Stimulated activated CD4-positive, alpha-beta T cell treated with anti-CD3 and anti-CD28 coated beads, Interleukin-4, amount 100 ng/mL, for 48 hours (primary cell): ENCODE results near the gene GNMT.
"Not testable (repeated sequence)": the region's sequence is repeated elsewhere in the genome, so short reads cannot be mapped to it uniquely, and the experiment has no call there.

ENCODE experiments used
- DNase-seq, 2 donors: peaks; one replicate each; pipeline ENCODE4 v3.0.0-alpha.2; 2020; ENCODE audit warnings: low read depth in 2 of 2

GNMT gene

DNA sequence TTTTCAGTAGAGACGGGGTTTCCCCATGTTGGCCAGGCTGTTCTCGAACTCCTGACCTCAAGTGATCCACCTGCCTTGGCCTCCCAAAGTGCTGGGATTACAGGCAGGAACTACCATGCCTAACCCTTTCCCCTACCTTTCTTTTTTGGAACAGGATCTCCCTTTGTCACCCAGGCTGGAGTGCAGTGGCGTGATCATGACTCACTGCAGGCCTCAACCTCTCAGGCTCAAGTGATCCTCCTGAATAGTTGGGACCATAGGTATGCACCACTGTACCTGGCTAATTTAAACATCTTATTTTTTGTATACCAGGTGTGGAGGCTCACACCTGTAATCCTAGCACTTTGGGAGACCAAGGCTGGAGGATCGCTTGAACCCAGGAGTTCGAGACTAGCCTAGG lies 19.2 kb upstream of the GNMT start:
- not testable (repeated sequence) for DNase-seq

DNA sequence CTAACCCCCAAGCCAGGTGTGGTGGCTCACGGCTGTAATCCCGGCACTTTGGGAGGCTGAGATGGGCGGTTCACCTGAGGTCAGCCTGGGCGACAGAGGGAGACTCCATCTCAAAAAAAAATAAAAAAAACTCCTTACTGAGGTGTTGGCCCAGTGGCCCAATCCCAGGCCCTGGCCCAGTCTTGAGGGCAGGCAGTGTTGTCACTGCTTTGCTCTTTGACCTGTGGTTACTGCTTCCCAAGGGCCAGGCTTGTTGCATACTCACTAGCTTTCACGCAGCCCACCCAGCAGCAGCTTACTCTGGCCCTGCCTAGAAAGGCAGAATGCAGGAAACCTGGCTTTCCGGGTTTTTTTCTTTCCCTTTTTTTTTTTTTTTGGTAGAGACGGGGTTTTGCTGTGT lies 18.1 kb upstream of the GNMT start:
- no peak for DNase-seq

DNA sequence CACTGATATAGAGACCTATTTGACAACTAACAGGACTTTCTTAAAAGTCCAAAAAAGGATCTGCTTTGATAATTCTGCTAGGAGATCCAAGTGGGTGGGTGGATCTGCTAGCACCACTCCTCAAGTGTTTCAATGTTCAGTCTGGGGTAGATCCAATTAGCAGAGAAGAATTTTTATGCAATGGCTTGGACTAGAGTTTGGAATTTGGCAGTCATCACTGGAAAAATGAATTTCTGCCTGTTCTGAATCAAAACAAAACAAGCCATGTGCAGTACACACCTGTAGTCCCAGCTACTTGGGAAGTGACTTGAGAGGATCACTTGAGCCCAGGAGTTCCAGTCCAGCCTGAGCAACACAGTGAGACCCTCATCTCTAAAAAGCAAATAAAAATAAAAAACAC lies 12.6 kb upstream of the GNMT start:
- no peak for DNase-seq

DNA sequence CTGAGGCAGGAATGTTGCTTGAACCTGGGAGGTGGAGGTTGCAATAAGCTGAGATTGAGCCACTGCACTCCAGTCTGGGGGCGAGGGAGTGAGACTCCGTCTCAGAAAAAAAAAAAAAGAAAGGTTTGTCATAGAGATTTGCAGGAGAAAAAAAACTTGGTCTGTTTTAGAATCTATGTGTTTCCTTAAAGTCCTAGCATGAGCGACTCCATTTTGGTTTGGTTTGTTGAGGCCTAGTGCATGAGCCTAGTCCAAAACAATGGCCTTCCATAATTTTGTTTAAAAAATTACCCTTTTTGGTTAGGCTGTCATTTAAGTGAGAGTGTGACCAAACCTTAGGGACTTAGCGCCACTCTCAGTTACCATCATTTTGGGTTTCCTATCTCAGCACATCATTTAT lies 8.2 kb upstream of the GNMT start:
- no peak for DNase-seq

DNA sequence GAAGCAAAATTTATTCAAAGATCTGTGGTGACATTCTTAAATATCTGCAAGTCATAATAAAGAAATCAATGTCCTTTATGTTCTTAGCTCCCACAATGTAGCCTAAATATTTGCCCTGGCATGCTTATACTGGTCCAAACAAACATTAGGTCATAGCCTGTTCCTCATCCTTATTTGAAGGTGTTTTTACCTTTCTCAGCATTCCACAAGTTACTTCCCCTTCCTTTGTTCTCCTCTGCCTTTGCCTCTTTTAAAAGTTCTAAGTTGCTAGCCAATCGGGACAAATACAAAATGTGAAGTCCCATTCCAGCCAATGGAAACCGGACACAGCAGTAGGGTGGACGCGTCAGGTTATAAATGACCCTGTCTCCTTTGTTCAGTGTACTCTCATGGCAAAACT lies 6.1 kb upstream of the GNMT start:
- DNase-seq, result not testable (repeated sequence)

DNA sequence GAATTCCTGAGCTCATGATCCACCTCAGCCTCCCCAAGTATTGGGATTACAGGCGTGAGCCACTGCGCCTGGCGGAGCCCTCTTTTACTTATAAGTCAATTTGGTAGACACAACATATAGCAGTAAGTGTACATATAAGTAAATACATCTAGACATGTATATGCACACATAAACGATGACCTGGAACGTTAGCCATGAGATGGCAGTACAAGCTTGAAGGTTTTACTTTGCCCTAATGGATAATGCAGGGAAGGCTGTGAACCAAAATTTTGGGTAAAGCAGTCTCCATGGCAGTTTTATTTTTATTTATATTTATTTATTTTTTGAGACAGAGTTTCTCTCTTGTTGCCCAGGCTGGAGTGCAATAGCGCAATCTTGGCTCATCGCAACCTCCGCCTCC lies 2.4 kb upstream of the GNMT start:
- DNase-seq, result no peak

DNA sequence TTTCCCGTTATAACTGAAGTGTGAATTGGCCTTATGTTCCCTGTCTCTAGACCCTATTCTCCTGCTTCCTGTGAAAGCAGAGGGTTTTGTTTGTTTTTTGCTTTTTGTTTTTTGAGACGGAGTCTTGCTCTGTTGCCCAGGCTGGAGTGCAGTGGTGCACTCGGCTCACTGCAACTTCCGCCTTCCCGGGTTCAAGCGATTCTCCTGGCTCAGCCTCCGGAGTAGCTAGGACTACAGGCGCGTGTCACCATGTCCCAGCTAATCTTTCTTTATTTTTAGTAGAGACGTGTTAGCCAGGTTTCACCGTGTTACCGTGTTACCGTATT lies 674 bp upstream of the GNMT start:
- DNase-seq, result no peak

DNA sequence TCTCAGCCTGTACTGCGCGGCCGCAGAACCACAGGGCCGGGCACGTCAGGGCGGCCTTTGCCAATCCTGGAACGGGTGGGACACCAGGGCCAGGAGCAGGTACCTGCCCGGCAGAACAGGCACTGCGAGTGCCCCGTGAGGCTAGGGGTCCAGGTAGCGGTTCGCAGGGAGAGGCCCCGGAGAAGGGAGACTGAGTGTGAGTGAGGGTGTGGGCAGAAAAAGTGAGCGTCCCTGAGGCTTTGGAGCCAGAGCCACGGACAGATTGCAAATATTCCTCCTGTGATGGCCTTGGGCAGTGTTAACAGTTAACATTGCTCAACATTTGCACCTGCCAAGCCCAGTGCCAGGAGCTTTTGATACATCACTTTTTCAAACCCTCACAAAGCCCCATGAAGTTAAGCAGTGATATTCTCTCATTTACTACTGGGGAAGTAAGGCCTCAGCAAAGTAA lies 491 bp downstream of the GNMT start:
- DNase-seq, result no peak

DNA sequence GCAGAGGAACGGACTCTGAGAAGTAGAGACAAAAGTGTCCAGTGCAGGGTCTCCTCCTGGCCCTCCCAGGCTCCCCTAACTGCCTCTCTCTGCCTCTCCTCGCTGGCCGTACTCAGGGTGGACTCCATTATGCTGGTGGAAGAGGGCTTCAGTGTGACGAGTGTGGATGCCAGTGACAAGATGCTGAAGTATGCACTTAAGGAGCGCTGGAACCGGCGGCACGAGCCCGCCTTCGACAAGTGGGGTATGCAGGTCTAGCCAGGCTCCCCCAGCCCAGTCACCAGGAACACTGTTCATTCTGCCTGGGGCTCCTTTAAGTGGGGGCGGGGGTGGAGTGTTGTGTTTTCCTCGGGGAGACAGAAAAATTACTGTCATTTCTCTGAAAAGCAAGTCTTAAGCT lies 1.5 kb downstream of the GNMT start:
- DNase-seq, result no peak

DNA sequence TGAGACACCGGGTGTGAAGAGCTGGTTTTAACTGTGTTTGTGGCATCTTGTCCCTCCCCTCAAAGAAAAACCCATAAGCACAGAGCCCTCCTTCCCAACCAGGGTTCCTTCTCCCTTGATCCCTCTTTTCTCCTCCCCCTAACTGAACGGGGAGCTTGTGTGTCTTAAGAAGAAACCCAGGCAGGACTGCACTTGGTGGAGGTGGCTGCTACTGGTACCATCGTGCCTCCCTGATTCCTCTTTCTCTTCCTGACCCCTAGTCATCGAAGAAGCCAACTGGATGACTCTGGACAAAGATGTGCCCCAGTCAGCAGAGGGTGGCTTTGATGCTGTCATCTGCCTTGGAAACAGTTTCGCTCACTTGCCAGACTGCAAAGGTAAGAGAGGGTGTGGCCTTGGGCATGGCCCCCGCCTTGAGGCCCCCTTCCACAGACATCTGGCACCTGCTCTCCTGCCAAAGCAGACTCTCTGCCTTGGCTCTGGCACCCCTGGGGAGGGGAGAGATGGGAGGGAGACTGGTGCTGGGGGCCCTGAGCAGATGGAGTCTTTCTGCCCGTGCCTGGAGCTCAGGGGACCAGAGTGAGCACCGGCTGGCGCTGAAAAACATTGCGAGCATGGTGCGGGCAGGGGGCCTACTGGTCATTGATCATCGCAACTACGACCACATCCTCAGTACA lies 2.1 kb downstream of the GNMT start:
- DNase-seq, result no peak

DNA sequence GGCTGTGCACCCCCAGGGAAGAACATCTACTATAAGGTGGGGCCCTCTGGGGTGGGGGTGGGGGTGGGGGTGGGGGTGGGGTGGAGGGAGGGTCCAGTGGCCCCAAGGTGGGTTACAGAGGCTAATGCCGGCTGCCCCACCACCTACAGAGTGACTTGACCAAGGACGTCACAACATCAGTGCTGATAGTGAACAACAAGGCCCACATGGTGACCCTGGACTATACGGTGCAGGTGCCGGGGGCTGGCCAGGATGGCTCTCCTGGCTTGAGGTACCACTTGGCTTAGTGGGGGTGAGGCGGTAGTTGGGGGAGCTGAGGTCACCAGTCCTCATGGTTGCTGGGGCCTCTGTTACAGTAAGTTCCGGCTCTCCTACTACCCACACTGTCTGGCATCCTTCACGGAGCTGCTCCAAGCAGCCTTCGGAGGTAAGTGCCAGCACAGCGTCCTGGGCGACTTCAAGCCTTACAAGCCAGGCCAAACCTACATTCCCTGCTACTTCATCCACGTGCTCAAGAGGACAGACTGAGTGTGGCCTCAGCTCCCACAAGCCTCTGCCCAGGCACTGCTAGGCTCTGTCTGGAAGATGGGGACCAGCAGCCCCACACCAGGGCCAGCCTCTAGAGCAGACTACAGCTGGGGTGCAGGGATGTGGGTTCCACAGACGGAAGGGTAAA lies 2.8 kb downstream of the GNMT start:
- no peak for DNase-seq

DNA sequence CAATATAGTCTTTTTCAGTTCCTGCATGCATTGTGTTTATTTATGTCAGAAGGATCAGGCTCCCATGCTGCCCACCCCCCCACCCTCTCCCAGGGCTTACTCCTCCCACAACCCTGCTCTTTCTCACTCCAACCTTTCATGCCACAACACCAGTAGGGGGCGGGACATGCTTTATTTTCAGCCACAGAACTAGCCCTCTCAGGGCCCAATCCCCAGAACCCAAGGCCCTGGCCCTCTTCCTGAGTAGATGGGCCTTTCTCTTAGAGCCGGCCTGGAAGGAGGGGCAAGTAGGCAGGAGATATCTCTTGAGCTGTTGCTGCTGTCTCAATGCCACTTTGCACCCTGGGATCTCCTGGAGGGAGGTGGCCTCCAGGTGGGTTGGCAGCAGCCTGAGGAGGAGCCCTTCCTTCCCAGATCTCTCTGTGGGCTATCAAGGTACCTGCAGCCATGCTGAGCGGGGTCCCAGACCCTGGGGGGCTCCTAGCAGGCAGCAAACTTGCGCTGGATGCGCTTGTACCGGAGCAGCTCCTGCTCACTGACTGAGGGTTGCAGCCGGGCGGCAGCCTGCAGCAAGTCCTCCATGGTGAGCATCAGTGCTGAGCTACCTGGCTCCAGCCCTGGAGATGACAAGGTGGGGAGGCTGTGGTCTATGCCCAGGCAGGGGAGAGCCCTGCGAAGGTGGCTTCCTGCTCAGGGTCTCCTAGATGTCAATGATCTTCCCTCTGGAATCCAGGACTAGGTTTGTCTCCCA lies 3.5 kb downstream of the GNMT start:
- DNase-seq, result peak; percentile 18 to 21

DNA sequence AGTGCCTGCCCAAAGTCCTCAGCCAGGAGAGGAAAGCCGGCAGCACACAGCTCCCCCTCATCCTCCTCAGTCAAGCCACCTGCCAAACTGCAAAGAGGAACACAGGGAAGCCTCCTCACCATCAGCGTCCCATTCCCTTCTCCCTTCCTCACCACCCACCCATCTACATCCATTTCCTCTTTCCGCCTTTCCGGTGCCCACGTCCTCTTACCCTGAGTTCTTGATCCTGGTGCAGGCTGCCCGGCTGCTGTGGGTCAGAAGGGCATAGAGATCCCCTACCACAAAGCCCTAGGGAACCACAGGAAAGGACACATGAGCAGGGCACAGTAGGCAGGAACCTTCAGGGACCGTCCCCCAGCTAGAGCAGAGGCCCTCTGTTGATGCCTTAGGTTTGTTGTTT lies 6.0 kb downstream of the GNMT start:
- DNase-seq, result no peak

DNA sequence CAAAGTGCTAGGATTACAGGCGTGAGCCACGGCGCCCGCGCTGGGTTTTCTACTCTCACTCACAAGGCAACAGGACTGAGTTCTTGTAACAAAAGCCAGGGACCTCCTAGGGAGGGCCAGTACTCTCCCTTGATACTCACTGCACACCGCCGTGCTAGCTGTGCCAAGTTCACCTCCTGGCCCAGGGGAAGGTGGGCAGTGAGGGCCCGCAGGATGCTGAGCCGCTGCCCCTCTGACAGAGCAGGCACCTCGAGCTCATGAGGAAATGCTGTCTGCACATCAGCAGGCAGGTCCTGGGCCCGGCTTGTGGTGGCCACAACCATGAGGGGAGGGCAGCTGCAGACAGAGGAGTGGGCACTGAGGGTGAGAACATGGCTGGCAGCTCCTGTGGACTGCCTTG lies 6.7 kb downstream of the GNMT start:
- no peak for DNase-seq

DNA sequence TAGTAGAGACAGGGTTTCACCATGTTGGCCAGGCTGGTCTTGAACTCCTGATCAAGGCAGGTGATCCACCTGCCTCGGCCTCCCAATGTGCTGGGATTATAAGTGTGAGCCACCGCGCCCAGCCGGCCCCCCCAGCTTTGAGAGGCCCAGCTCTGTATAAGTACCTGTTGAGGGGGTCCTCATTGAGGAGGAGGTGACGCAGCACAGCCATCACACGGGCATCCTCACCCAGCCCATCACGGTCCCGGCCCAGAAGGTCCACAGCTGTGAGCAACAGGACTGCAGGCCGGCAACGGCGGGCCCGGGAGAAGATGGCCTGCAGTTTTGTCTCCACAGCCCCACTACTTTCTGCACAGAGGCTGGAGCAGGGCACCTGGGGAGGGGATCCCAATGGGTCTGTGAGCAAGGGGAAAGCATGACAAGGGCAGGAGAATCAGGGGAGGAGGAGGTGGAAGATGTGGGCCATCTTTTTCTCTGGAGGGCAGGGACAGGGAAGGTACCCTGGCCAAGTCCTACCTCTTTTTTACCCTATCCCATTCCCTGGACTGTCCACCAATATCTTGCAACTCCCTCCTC lies 7.7 kb downstream of the GNMT start:
- DNase-seq, result no peak

DNA sequence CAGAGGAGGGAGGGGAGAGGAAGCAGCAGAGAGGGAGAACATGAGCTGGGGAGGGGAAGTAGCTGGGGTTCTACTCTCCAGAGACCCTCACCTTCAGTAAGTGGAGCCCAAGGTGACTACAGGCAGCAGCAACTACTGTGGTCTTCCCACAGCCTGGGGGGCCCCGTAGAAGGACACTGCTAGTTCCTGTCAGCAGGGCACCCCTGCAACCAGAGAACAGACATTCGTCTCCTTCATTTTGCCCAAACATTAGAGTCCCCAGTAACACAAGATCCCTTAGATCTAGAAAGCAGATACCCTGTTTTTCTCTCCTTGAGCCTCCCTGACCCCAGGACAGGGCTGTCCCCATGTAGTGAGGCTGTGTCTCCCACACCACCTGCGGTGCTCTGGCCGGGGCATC lies 8.2 kb downstream of the GNMT start:
- DNase-seq, result no peak

DNA sequence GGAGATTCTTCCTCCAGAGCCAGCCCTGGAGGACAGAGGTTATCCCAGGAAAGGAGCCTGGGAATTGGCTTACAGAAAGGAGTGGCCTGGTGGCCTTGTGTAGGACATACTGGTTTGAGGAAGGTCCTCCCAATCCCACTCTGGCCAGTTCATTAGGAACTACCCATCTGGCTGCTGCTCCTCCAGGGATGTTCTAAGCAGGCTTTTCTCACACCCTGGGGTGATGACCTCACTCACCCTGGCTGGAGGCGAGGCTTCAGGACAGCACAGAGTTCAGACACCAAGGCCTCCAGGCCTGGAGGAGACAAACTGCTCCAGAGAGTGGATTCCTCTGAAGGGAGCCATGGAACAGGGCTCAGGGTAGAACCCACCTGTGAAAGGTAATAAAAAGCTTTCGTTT lies 8.9 kb downstream of the GNMT start:
- DNase-seq, result no peak

DNA sequence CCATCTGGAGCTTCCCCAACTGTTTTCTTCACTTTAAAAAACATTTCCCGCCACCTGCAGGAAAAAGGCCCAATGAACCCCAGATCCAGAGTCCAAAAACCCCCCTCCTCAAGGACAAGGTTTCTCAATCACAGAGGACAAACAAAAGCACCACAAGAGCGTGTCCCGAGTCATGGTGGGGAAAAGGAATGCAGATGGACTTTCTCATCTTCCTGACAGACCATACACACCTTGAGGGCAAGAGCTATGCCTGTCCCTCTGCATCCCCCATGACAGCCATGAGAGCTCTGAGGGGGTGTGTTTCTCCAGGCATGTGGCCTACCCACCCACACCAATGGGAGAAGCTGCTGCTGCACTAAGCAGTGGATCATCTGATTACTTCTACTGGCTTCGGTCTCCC lies 9.4 kb downstream of the GNMT start:
- no peak for DNase-seq

DNA sequence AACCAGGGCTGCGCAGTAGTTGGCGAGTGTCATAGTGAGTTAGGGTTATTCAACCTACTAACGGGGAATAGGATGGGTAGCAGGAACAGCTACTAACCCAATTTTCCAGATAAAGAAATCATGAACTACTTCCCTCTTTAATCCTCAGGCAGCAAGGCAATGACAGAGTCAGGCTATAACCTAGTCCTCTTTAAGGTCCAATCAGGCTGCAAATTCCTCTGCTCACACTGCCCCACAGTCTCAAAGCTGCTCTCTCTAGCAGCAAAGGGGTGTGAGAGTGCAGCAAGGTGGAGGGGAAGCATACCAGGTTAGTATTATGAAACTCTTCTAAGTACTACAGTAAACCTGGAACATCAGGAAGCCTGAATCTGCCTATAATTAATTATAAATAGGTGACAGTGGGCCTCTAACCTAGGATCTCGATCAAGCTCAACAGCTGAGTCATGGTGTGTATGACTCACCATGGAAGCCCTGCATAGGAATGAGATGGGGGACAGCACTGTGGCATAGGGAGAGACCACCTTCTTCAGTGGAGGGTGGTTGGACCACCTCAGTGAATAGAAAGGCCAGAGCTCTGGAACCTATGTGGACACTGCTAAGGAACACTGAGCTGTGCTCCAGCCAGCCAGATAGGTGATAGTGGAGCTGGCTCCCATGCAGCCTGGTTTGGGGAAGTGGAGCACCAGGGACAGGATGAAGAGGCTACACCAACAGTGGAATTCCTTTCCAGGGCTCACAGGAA lies 10.5 kb downstream of the GNMT start:
- DNase-seq, result no peak

DNA sequence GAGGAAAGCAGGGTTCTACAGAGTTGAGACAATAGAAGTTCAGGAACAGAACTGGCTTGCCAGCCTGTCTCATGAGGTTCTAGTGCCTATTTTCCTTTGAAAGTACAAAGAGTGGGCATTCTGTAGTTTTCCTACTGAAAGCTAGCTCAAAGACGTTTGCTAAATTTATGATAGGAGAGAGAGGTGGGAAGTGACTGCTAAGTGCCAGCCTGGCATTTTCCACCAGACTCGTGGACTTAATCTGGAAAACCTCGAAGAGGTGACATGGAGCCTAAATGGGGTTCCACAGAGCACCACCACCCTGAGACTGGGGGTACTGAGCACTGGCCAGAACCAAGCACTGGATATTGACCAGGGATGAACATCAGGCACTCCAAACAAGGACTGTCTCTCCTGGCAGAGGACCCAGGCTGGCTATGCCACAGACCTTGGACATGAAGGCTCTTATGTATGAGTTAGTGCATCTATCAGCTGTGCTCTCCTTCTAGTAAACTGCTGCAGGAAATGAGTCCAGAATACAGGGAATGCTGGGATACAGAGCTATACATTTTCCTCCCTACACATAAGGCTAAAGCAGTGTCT lies 11.3 kb downstream of the GNMT start:
- no peak for DNase-seq

DNA sequence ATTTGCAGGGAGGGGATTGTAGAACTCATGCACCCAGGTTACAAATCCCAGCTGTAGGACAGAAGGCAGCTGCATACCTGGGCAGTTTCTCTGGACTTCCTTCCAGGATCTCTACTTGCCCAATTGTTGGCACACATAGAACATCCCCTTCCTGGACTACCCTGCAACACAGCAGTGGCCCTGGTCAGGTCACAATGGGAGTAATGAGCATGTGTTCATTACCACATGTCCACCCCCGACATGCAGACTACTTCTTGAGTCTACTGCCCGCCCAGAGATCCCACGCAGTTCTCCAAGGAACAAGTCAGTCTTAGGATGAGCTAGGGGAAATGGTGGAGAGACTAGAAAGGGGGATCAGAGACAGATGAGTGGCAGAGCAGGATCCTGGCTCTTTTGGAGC lies 13.4 kb downstream of the GNMT start:
- DNase-seq, result no peak
